HG03045 (cell line): ENCODE measurements around the gene XXYLT1.
"Not testable (repeated sequence)": the region's sequence is repeated elsewhere in the genome, so short reads cannot be mapped to it uniquely, and the experiment has no call there.

ENCODE experiments used
- ATAC-seq: cut with Tn5 transposase; IDR thresholded peaks from one replicate; pipeline ENCODE4 v1.9.1; 2021; ENCODE audit warnings: mild to moderate bottlenecking, moderate library complexity; ENCODE audit not compliant: unreplicated experiment

XXYLT1 gene

GRCh38 chr3:195236076-195236798, 34.7 kb downstream of the XXYLT1 start:
- ATAC-seq = no peak

GRCh38 chr3:195230244-195230643, 40.7 kb downstream of the XXYLT1 start:
- no peak for ATAC-seq

GRCh38 chr3:195228886-195229285, 42.1 kb downstream of the XXYLT1 start:
- ATAC-seq = not testable (repeated sequence)

GRCh38 chr3:195227871-195228270, 43.1 kb downstream of the XXYLT1 start:
- ATAC-seq = no peak

GRCh38 chr3:195226900-195227447, 44.0 kb downstream of the XXYLT1 start:
- no peak for ATAC-seq

- ATAC-seq = no peak
These were observed 44.5 kb downstream of the XXYLT1 start for GRCh38 chr3:195226445-195226844.

- no peak for ATAC-seq
These were observed 45.9 kb downstream of the XXYLT1 start for GRCh38 chr3:195224980-195225580.

GRCh38 chr3:195224156-195224979, 46.6 kb downstream of the XXYLT1 start:
- no peak for ATAC-seq

- no peak for ATAC-seq
These were observed 48.9 kb downstream of the XXYLT1 start for GRCh38 chr3:195221876-195222617.

- no peak for ATAC-seq
These were observed 49.7 kb downstream of the XXYLT1 start for GRCh38 chr3:195221015-195221853.

- ATAC-seq = no peak
These were observed 51.4 kb downstream of the XXYLT1 start for GRCh38 chr3:195219351-195220230.

- ATAC-seq = not testable (repeated sequence)
These were observed 52.6 kb downstream of the XXYLT1 start for GRCh38 chr3:195218331-195218730.

GRCh38 chr3:195215576-195215975, 55.4 kb downstream of the XXYLT1 start:
- not testable (repeated sequence) for ATAC-seq

- no peak for ATAC-seq
These were observed 56.6 kb downstream of the XXYLT1 start for GRCh38 chr3:195214381-195214780.

GRCh38 chr3:195213639-195214315, 57.2 kb downstream of the XXYLT1 start:
- ATAC-seq = no peak

GRCh38 chr3:195212749-195213375, 58.1 kb downstream of the XXYLT1 start:
- no peak for ATAC-seq

GRCh38 chr3:195212033-195212748, 58.8 kb downstream of the XXYLT1 start:
- ATAC-seq = no peak
